ENCODE results near the gene TOR1AIP1. TPM values are rescaled to one million over a fixed set of nuclear protein-coding genes. Genes with fewer than 3 reads are reported as not detected.
"Not testable (repeated sequence)": the region's sequence is repeated elsewhere in the genome, so short reads cannot be mapped to it uniquely, and the experiment has no call there.

The TOR1AIP1 gene
- total RNA-seq, 2 experiments from 2014 or later: 50.1 to 71.6 TPM

DNA sequence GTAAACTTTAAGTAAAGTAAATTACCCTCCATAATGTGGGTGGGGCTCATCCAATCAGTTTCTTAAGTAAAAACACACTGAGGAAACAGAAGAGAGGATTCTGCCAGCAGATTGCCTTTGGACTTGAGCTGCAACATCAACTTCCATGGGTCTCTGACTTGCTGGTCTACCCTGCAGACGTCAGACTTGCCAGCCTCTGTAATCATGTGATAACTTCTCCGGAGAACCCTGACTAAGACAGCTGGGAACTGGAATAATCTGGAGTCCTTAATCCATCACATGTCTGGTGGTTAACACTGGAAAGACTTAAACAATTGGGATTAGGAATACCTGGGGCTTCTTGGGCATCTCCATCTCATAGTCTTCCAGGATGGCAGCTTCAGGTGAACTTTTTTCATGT is 59.4 kb downstream of the TOR1AIP1 start:
- ATAC-seq (no peak), DNase-seq (no peak)
- Mint-ChIP-seq H3K4me3 (no peak overlapping the region), H3K27me3 (peaks cover 2% of the 10 kb centered on the region), H3K27ac (no peak overlapping the region), H3K4me1 (no peaks in the 10 kb centered on the region), H3K9me3 (ENCODE audit: low read depth) (no peaks in the 10 kb centered on the region), H3K36me3 (ENCODE audit: low read depth) (no peaks in the 10 kb centered on the region)
- intact Hi-C loops (cut with DNase I, micrococcal nuclease): no loop called here
- ChIA-PET POLR2A (no interaction called here), CTCF (interaction anchor here (1.0 to 1.7 kb wide), 3 partner anchors 10 to 12 kb away, joined by 3 to 6 read pairs (median 4); partner anchors contain the start of gene CEP350)

DNA sequence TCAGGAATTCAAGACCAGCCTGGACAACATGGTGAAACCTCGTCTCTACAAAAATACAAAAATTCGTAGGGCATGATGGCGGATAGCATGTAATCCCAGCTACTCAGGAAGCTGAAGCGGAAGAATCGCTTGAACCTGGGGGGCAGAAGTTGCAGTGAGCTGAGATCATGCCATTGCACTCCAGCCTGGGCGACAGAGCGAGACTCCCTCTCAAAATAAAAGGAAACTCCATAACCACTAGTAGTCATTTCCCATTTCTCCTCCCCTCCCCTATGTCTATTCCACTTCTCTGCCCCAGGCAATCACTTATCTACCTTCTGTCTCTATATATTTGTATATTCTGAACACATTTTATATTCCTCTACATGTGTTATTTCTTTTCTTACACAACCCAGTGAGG is 68.6 kb downstream of the TOR1AIP1 start:
- Mint-ChIP-seq H3K4me1 (peaks cover 22% of the 10 kb centered on the region), H3K27me3 (no peaks in the 10 kb centered on the region), H3K9me3 (ENCODE audit: low read depth) (no peaks in the 10 kb centered on the region), H3K27ac (no peak overlapping the region), H3K36me3 (ENCODE audit: low read depth) (no peaks in the 10 kb centered on the region), H3K4me3 (no peak overlapping the region)
- no peak for DNase-seq
- intact Hi-C loops (cut with DNase I, micrococcal nuclease): loop anchor here in 1 of 2 experiments (5.0 to 10.0 kb wide), 4 partner anchors 684 to 1223 kb away; partner anchors contain the start of genes FAM20B, RALGPS2 and XPR1
- ChIA-PET CTCF (interaction anchor here (1.7 kb wide), 1 partner anchor 9 kb away, joined by 6 read pairs; no protein-coding TSS in a partner anchor), POLR2A (no interaction called here)
- ATAC-seq: no peak

DNA sequence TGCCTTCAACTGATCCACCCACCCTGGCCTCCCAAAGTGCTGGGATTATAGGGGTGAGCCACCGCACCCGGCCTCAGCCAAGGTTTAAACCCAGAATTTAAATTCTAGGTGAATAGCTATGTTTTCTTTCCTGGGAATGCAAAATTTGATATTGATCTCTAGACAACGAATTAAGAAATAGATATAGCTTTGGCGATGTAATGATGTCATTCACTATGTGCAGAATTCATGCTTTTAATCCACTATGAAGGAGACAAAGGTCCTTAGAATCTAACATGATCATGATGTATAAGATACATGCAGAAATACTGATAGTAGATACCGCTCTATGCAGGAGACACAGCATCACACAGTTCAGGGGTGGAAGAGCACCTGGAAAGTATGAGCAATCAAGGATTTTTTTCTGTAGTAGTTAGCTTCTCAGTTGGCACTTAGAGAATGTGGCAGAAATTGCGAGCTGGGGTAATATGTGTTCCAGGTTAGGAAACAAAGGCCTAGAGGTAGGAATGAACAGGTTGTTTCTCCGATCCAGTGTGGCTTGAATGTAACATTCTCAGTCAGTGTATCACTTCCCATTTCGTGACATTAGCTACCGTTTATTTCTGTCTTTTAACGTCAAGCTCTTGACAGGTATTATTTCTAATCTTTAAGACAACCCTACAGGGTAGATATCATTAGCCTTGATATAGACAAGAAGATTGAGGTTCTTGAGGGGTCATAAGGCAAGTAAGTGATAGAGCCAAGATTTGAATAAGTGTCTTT is 69.5 kb downstream of the TOR1AIP1 start:
- Mint-ChIP-seq H3K9me3 (ENCODE audit: low read depth) (no peaks in the 10 kb centered on the region), H3K4me1 (peaks cover 31% of the 10 kb centered on the region), H3K27me3 (no peaks in the 10 kb centered on the region), H3K4me3 (no peak overlapping the region), H3K36me3 (ENCODE audit: low read depth) (no peaks in the 10 kb centered on the region), H3K27ac (peak overlapping the region; percentile 98)
- ChIA-PET CTCF (interaction anchor here (1.7 kb wide), 1 partner anchor 10 kb away, joined by 6 read pairs; no protein-coding TSS in a partner anchor), POLR2A (interaction anchor here (1.0 kb wide), 1 partner anchor 68 kb away, joined by 3 read pairs; no protein-coding TSS in a partner anchor)
- DNase-seq (no peak), ATAC-seq (no peak)
- intact Hi-C loops (cut with DNase I, micrococcal nuclease): loop anchor here in 1 of 2 experiments (5.0 to 10.0 kb wide), 4 partner anchors 683 to 1224 kb away; partner anchors contain the start of genes FAM20B, RALGPS2 and XPR1

DNA sequence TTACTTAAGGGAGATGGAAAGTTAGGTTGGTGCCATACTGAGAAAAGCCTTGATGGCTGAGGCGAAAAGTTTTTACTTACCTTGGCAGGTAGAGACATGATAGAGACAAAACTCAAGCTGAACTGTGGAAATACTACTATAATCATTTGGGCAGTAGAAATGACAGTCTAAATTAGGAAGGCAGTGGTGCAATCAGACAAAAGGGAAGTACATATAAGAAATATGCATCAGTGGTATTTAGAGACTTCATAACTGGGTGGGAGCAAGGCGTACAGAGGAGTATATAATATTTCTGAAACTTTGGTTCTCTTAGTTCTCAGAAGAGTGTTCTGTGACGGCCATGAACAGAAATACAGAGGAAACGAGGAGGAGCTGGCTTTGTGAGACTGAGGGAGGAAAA is 70.1 kb downstream of the TOR1AIP1 start:
- H3K27ac Mint-ChIP-seq: peak overlapping the region; percentile 98
- no peaks in the 10 kb centered on the region for H3K9me3 Mint-ChIP-seq (ENCODE audit: low read depth)
- H3K27me3 Mint-ChIP-seq: no peaks in the 10 kb centered on the region
- H3K36me3 Mint-ChIP-seq (ENCODE audit: low read depth): peaks cover 2% of the 10 kb centered on the region
- peaks cover 36% of the 10 kb centered on the region for H3K4me1 Mint-ChIP-seq
- intact Hi-C loops (cut with DNase I, micrococcal nuclease): loop anchor here in 1 of 2 experiments (5.0 to 10.0 kb wide), 4 partner anchors 683 to 1225 kb away; partner anchors contain the start of genes FAM20B, RALGPS2 and XPR1
- DNase-seq: no peak
- no peak for ATAC-seq
- POLR2A ChIA-PET: interaction anchor here (1.0 kb wide), 1 partner anchor 69 kb away, joined by 3 read pairs; no protein-coding TSS in a partner anchor
- no peak overlapping the region for H3K4me3 Mint-ChIP-seq
- CTCF ChIA-PET: interaction anchor here (1.1 to 1.7 kb wide), 2 partner anchors 33 to 71 kb away, joined by 4 to 8 read pairs; partner anchors contain the start of gene TOR1AIP1

DNA sequence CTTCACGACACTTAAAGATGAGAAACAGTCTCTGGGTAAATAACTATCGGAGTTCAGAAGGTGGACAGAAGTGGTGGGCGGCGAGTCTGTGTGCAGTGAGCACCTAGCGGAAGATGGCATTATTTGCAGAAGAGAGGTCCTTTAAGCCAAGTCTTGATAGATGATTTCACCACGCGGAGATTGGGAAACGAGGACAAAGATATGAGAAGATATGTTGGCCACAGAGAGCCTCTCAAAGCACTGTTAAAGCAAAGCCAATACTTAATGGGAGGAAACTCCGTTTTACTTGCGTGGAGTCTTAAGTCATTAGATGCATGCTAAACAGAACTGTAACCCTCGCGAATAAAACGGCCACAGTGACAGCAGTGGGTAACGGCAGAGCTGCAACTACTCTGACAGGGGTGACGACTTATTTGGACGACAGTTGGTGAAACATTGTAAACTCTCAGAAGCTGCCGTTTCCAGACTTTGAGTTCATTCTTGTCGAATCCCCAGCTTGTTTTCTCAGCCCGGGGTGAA is 71.9 kb downstream of the TOR1AIP1 start:
- Mint-ChIP-seq H3K36me3 (ENCODE audit: low read depth) (peaks cover 4% of the 10 kb centered on the region), H3K4me1 (peaks cover 44% of the 10 kb centered on the region), H3K4me3 (peak overlapping the region; percentile 82), H3K27me3 (no peaks in the 10 kb centered on the region), H3K9me3 (ENCODE audit: low read depth) (no peaks in the 10 kb centered on the region), H3K27ac (peak overlapping the region; percentile 98)
- ChIA-PET CTCF (interaction anchor here (0.7 to 1.7 kb wide), 10 partner anchors 12 to 225 kb away, joined by 3 to 6 read pairs (median 4); partner anchors contain the start of gene TOR1AIP1), POLR2A (interaction anchor here (0.9 to 1.8 kb wide), 4 partner anchors 23 to 201 kb away, joined by 3 to 8 read pairs (median 4); partner anchors contain the start of genes QSOX1 and TOR1AIP1)
- DNase-seq: peak; percentile 71
- ATAC-seq: peak; percentile 24
- intact Hi-C loops (cut with DNase I, micrococcal nuclease): loop anchor here (1.0 to 10.0 kb wide), 9 partner anchors 72 to 1227 kb away; partner anchors contain the start of genes QSOX1 (in 2 of the 2), TOR1AIP1 (in 2 of the 2), ACBD6 (in 1 of the 2) and FAM20B (in 1 of the 2)

DNA sequence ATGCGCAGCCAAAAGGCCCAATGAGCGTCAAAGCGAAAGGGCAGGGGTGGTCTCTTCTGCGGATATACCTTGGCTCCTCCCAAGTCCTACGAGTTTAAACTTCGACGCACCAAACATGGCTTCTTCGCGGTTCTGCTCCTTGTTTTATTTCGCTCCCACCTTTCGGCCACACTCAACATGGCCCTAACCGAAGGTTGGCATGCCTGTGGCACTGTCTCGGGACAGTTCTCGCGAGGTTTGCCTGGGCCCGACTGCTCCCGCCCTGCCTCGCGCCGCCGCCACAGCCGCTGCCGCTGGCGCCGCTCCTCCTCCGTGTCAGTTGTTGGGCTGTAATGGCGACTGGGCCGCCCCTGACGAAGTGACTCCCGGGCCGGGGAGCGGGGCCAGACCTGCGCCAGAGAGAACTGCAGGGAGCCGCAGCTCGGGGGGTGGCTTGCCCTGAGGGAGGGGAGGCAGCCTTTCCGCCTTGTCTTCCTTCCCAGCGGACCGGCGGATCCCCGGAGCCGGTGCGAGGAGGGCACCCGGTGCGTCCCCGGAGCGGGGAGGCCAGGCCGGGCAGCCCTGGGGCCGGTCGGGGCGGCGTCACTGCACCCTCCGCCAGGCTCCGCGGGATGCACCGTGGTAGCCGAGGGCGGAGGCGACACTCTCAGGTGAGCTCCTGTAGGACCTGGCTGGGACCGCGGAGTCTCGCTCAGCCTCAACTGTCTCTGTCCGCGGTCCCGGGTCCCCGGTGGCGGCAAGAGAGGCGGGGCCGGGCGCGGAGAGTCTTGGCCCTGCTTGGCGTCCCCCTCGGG is 72.6 kb downstream of the TOR1AIP1 start, which contains the start of gene CEP350:
Gene CEP350, plus strand, starts transcription at position 318 of the 794 bp plus-strand sequence. CDS start 31,372 bp downstream, outside the sequence.
- Mint-ChIP-seq H3K27ac (peak within 1 kb of the TSS; percentile 98), H3K4me1 (peaks cover 47% of the 10 kb centered on the region), H3K36me3 (ENCODE audit: low read depth) (peaks cover 4% of the 10 kb centered on the region), H3K4me3 (peak within 1 kb of the TSS; percentile 82), H3K9me3 (ENCODE audit: low read depth) (no peaks in the 10 kb centered on the region), H3K27me3 (no peaks in the 10 kb centered on the region)
- CTCF ChIA-PET: interaction anchor here (0.6 to 1.7 kb wide), 13 partner anchors 11 to 225 kb away, joined by 3 to 6 read pairs (median 4); partner anchors contain the start of gene TOR1AIP1
- intact Hi-C loops (cut with DNase I, micrococcal nuclease): loop anchor here (1.0 to 10.0 kb wide), 10 partner anchors 72 to 1227 kb away; partner anchors contain the start of genes QSOX1 (in 2 of the 2), TOR1AIP1 (in 2 of the 2), ACBD6 (in 1 of the 2) and AXDND1 (in 1 of the 2)
- POLR2A ChIA-PET: interaction anchor here (0.6 to 1.8 kb wide), 5 partner anchors 22 to 200 kb away, joined by 3 to 8 read pairs (median 5); partner anchors contain the start of genes QSOX1 and TOR1AIP1
- ATAC-seq: peak; percentile 94
- DNase-seq: peak; percentile 99

DNA sequence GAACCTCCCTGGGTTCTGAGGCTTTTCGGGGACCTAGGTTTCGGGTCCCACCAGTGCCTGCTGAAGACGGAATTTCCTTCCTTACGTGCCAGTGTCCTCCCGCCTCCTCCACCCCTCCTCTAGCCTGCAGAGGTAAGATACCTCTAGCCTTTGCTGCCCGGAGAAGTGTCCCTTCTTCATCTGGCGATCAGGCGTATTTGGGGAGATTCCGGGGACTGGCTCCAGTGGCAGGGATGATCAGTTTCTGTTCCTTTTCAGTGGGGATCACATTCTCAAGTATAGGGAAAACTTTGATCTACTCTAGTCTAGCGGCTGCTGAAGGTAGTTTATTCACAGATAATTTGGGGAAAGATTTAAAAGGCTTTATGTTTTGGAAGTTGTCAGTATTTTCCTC is 73.2 kb downstream of the TOR1AIP1 start:
- ATAC-seq (no peak), DNase-seq (no peak)
- H3K36me3 Mint-ChIP-seq (ENCODE audit: low read depth): peaks cover 4% of the 10 kb centered on the region
- ChIA-PET POLR2A (interaction anchor here (0.6 kb wide), 1 partner anchor 56 kb away, joined by 6 read pairs; no protein-coding TSS in a partner anchor), CTCF (interaction anchor here (0.6 to 1.6 kb wide), 6 partner anchors 10 to 140 kb away, joined by 3 to 6 read pairs (median 4); no protein-coding TSS in a partner anchor)
- H3K27ac Mint-ChIP-seq: peak overlapping the region; percentile 61
- peaks cover 50% of the 10 kb centered on the region for H3K4me1 Mint-ChIP-seq
- peak overlapping the region; percentile 82 for H3K4me3 Mint-ChIP-seq
- H3K9me3 Mint-ChIP-seq (ENCODE audit: low read depth): no peaks in the 10 kb centered on the region
- intact Hi-C loops (cut with DNase I, micrococcal nuclease): loop anchor here in 1 of 2 experiments (2.0 to 10.0 kb wide), 5 partner anchors 588 to 1150 kb away; partner anchors contain the start of genes AXDND1, FAM20B and XPR1
- H3K27me3 Mint-ChIP-seq: no peaks in the 10 kb centered on the region

DNA sequence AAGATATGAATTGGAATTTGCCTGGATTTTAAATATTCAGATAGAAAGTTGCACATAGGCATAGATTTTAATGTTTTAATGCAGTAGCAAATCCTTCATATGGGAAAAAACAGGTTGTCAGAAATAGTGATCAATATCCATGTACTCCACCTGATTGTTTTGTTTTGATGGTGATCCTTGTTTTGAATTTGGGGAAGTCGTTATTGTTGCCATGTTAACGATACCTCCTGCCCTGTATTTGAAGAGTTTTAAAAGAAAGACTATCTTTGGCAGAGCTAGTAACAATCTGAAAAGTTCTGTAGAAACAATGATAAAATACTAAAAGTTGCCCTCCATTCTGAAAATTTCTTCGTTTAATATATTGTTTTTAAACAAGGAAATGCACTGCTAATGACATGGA is 73.6 kb downstream of the TOR1AIP1 start:
- no peaks in the 10 kb centered on the region for H3K27me3 Mint-ChIP-seq
- CTCF ChIA-PET: interaction anchor here (0.6 to 1.6 kb wide), 4 partner anchors 32 to 100 kb away, joined by 3 to 4 read pairs (median 4); no protein-coding TSS in a partner anchor

DNA sequence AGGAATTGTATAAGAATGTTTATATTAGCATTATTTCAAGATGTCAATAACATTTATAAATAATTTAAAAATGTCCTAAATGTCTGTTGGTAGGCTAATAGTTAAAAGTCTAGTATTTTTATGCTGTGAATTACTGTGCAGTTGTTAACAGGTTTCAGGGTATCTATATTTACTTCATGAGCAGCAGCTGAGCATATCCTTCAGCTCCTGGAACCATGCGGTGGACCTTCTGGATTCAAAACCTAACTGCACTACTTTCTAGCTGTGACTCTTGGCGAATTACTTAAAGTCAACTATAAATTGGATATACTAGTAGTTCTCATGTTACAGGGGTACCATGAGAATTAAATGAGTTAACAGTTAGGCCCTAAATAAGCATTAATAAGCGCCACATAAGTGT is 76.3 kb downstream of the TOR1AIP1 start:
- H3K4me1 Mint-ChIP-seq: peaks cover 50% of the 10 kb centered on the region
- H3K36me3 Mint-ChIP-seq (ENCODE audit: low read depth): peaks cover 19% of the 10 kb centered on the region
- DNase-seq (no peak), ATAC-seq (no peak)
- POLR2A ChIA-PET: no interaction called here
- H3K27me3 Mint-ChIP-seq: no peaks in the 10 kb centered on the region
- intact Hi-C loops (cut with DNase I, micrococcal nuclease): loop anchor here in 1 of 2 experiments (5.0 to 10.0 kb wide), 4 partner anchors 591 to 1146 kb away; partner anchors contain the start of genes AXDND1, FAM20B and XPR1
- H3K4me3 Mint-ChIP-seq: no peak overlapping the region
- CTCF ChIA-PET: interaction anchor here (0.9 kb wide), 1 partner anchor 55 kb away, joined by 3 read pairs; no protein-coding TSS in a partner anchor
- no peaks in the 10 kb centered on the region for H3K9me3 Mint-ChIP-seq (ENCODE audit: low read depth)
- no peak overlapping the region for H3K27ac Mint-ChIP-seq

More for the DNA sequence above, 73.6 kb downstream of the TOR1AIP1 start:
- peak overlapping the region; percentile 61 for H3K27ac Mint-ChIP-seq
- H3K9me3 Mint-ChIP-seq (ENCODE audit: low read depth): no peaks in the 10 kb centered on the region
- H3K4me3 Mint-ChIP-seq: peak overlapping the region; percentile 82
- peaks cover 52% of the 10 kb centered on the region for H3K4me1 Mint-ChIP-seq
- intact Hi-C loops (cut with DNase I, micrococcal nuclease): loop anchor here in 1 of 2 experiments (2.0 to 10.0 kb wide), 5 partner anchors 588 to 1149 kb away; partner anchors contain the start of genes AXDND1, FAM20B and XPR1
- peaks cover 4% of the 10 kb centered on the region for H3K36me3 Mint-ChIP-seq (ENCODE audit: low read depth)
- ATAC-seq (no peak), DNase-seq (no peak)
- POLR2A ChIA-PET: no interaction called here

DNA sequence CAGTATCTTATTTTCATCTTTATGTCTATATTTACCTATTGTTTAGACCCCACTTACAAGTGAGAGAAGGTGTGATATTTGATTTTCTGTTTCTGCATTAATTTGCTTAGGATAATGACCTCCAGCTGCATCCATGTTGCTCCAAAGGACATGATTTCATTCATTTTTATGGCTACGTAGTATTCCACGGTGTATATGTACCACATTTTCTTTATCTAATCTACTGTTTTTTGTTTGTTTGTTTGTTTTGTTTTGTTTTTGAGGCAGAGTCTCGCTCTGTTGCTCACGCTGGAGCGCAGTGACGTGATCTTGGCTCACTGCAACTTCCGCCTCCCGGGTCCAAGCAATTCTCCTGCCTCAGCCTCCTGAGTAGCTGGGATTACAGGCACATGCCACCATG is 80.1 kb downstream of the TOR1AIP1 start:
- DNase-seq; H3K27me3 Mint-ChIP-seq; intact Hi-C loops (cut with DNase I, micrococcal nuclease); ATAC-seq; POLR2A ChIA-PET; H3K9me3 Mint-ChIP-seq (ENCODE audit: low read depth); H3K27ac Mint-ChIP-seq; H3K4me3 Mint-ChIP-seq: not testable (repeated sequence)
- CTCF ChIA-PET: interaction anchor here (0.6 kb wide), 1 partner anchor 1236 kb away, joined by 3 read pairs; no protein-coding TSS in a partner anchor
- Mint-ChIP-seq H3K4me1 (peaks cover 47% of the 10 kb centered on the region), H3K36me3 (ENCODE audit: low read depth) (peaks cover 20% of the 10 kb centered on the region)
